Endodermal cell (in vitro differentiated cells): ENCODE measurements around the gene MEIS3. TPM values are rescaled to one million over a fixed set of nuclear protein-coding genes. Genes with fewer than 3 reads are reported as not detected.

Experiments
- DNase-seq: peaks from one replicate; pipeline ENCODE4 v3.0.0-alpha.2; 2017
- H3K27ac ChIP-seq: 2 replicates; pipeline ENCODE4 v1.5.1; 2013; ENCODE audit warnings: mild to moderate bottlenecking, low read depth, low read length, moderate library complexity
- H3K27me3 ChIP-seq: 2 replicates; pipeline ENCODE4 v1.6.1; 2013; ENCODE audit warnings: mild to moderate bottlenecking, low read length, moderate library complexity; ENCODE audit not compliant: insufficient read depth, control insufficient read depth, poor library complexity, severe bottlenecking
- H3K36me3 ChIP-seq: 2 replicates; pipeline ENCODE4 v1.7.0; 2013; ENCODE audit warnings: mild to moderate bottlenecking, low read length, moderate library complexity; ENCODE audit not compliant: control insufficient read depth, insufficient read depth
- H3K4me1 ChIP-seq: one replicate; pipeline ENCODE4 v1.7.0; 2013; ENCODE audit warnings: low read length; ENCODE audit not compliant: control insufficient read depth, insufficient read depth
- H3K4me3 ChIP-seq: 2 replicates; pipeline ENCODE4 v1.5.1; 2013; ENCODE audit warnings: mild to moderate bottlenecking, low read length, moderate library complexity
- H3K9ac ChIP-seq: 2 replicates; pipeline ENCODE4 v1.6.1; 2013; ENCODE audit warnings: mild to moderate bottlenecking, low read length, moderate library complexity; ENCODE audit not compliant: poor library complexity, severe bottlenecking; ENCODE audit errors: extremely low read depth
- H3K9me3 ChIP-seq: 2 replicates; pipeline ENCODE4 v1.6.1; 2013; ENCODE audit warnings: mild to moderate bottlenecking, low read length, moderate library complexity; ENCODE audit not compliant: control insufficient read depth
- H3K27ac Mint-ChIP-seq: 2 replicates; pipeline ENCODE4 v1.8.0; 2020; ENCODE audit warnings: mixed read lengths
- H3K27me3 Mint-ChIP-seq: 2 replicates; pipeline ENCODE4 v1.8.0; 2021; ENCODE audit warnings: mild to moderate bottlenecking, mixed read lengths; ENCODE audit not compliant: insufficient read depth
- H3K36me3 Mint-ChIP-seq: 2 replicates; pipeline ENCODE4 v1.8.0; 2020; ENCODE audit warnings: low read depth, mixed read lengths
- H3K4me1 Mint-ChIP-seq: 2 replicates; pipeline ENCODE4 v1.8.0; 2020; ENCODE audit warnings: mixed read lengths
- H3K4me3 Mint-ChIP-seq: 2 replicates; pipeline ENCODE4 v1.8.0; 2020; ENCODE audit warnings: mild to moderate bottlenecking, moderate library complexity, mixed read lengths
- H3K9me3 Mint-ChIP-seq: 2 replicates; pipeline ENCODE4 v1.8.0; 2020; ENCODE audit warnings: mild to moderate bottlenecking, mixed read lengths
- WGBS, 2 experiments: methylation state at CpG; one replicate each; pipeline versions ENCODE4 v1.1.5 to v1.1.7; 2013; ENCODE audit warnings: missing lambda C conversion rate in 2 of 2, mixed read lengths in 1 of 2; ENCODE audit not compliant: insufficient coverage in 1 of 2, insufficient read length in 1 of 2; 5-methylcytosine and 5-hydroxymethylcytosine counted together
- total RNA-seq, 2 donors: library from RNA; stranded (reverse); fragmentation: NEBNext Ultra II Directional in 1 of 2; extraction: Animal tissue kit (Norgen Biotek cat#: 25700) in 1 of 2; gene quantifications; 2 replicates in 1 of 2; 3 replicates in 1 of 2; pipeline ENCODE4 v1.2.1, GENCODE V29; 2021
- TF ChIP-seq, protein P1 (sequence below): fragments of 200-600 bp; sonication (generic); conservative IDR thresholded peaks from 2 replicates; pipeline ENCODE4 v1.5.0; 2021; ENCODE audit warnings: antibody characterized with exemption, mild to moderate bottlenecking

MEIS3 gene
- total RNA-seq, 2 donors from 2014 or later: 47.7 to 132 TPM

GRCh38 chr19:47448360-47448727 is 29.0 kb upstream of the MEIS3 start:
- no peak overlapping the region for H3K4me3 ChIP-seq
- no peaks in the 10 kb centered on the region for H3K4me1 ChIP-seq
- no peaks in the 10 kb centered on the region for H3K9me3 ChIP-seq
- Mint-ChIP-seq H3K4me3 (no peak overlapping the region), H3K4me1 (no peaks in the 10 kb centered on the region), H3K36me3 (no peaks in the 10 kb centered on the region), H3K27me3 (peaks cover 73% of the 10 kb centered on the region), H3K27ac (no peak overlapping the region), H3K9me3 (no peaks in the 10 kb centered on the region)
- H3K27me3 ChIP-seq: peaks cover 63% of the 10 kb centered on the region
- H3K36me3 ChIP-seq: no peaks in the 10 kb centered on the region
- H3K9ac ChIP-seq: no peak overlapping the region
- 47 to 57% methylated on average over 9 of the region's 9 CpGs for WGBS, 2 experiments
- H3K27ac ChIP-seq: no peak overlapping the region
- DNase-seq: no peak
- TF ChIP-seq, protein P1, sequence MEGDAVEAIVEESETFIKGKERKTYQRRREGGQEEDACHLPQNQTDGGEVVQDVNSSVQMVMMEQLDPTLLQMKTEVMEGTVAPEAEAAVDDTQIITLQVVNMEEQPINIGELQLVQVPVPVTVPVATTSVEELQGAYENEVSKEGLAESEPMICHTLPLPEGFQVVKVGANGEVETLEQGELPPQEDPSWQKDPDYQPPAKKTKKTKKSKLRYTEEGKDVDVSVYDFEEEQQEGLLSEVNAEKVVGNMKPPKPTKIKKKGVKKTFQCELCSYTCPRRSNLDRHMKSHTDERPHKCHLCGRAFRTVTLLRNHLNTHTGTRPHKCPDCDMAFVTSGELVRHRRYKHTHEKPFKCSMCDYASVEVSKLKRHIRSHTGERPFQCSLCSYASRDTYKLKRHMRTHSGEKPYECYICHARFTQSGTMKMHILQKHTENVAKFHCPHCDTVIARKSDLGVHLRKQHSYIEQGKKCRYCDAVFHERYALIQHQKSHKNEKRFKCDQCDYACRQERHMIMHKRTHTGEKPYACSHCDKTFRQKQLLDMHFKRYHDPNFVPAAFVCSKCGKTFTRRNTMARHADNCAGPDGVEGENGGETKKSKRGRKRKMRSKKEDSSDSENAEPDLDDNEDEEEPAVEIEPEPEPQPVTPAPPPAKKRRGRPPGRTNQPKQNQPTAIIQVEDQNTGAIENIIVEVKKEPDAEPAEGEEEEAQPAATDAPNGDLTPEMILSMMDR: no peak

DNA sequence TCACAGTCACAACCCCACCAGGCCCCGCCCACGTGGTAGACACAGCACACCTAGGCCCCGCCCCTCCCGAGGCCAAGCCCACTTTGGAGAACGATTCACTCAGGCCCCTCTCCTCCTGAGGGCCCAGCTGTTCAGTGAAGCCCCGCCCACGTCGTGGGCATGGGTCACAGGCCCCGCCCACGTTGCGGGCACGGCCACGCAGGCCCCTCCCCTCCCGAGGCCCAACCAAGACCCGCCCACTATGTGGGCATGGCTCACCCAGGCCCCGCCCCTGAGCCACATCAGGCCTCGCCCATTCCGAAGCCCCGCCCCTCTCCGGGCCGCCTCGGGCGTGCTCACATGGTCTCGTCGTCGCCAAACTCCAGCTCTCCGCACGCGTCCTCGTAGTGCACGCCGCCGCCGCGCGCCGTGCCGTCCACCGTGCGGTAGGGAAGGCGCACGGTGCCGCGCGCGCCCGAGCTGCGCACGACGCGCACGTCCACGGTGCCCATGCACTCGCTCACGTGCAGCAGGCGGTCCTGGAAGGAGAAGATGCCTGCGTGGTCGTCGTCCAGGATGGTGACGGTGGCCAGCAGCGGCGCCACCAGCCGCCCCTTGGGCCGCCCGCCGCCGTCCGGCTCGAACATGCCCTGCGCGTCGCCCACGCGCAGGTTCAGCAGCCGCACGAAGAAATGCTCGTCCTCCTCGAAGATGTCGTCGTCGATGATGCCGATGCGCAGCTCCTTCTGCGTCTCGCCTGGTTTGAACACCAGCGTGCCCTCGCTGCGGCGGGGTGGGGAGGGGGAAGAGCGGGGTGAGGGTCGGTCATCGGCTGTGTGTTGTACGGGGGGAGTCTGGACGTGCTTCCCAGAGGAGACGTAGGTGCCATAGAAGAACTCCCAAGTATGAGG is 28.4 kb upstream of the MEIS3 start:
- TF ChIP-seq, protein P1: no peak
- Histone ChIP-seq H3K27ac (no peak overlapping the region), H3K9ac (no peak overlapping the region), H3K4me3 (peak overlapping the region; percentile 72), H3K27me3 (peaks cover 64% of the 10 kb centered on the region), H3K36me3 (no peaks in the 10 kb centered on the region), H3K4me1 (no peaks in the 10 kb centered on the region), H3K9me3 (no peaks in the 10 kb centered on the region)
- WGBS, 2 experiments: 6 to 10% methylated on average over 43 to 95 of the region's 95 CpGs
- Mint-ChIP-seq H3K36me3 (no peaks in the 10 kb centered on the region), H3K27ac (no peak overlapping the region), H3K4me3 (peak overlapping the region; percentile 41), H3K27me3 (peaks cover 79% of the 10 kb centered on the region), H3K4me1 (no peaks in the 10 kb centered on the region), H3K9me3 (no peaks in the 10 kb centered on the region)
- DNase-seq: peak; percentile 99

GRCh38 chr19:47446534-47447469 is 27.5 kb upstream of the MEIS3 start:
- no peaks in the 10 kb centered on the region for H3K9me3 ChIP-seq
- peak; percentile 97 for DNase-seq
- no peaks in the 10 kb centered on the region for H3K4me1 ChIP-seq
- no peaks in the 10 kb centered on the region for H3K36me3 Mint-ChIP-seq
- H3K27ac Mint-ChIP-seq: no peak overlapping the region
- peak overlapping the region; percentile 41 for H3K4me3 Mint-ChIP-seq
- peaks cover 64% of the 10 kb centered on the region for H3K27me3 ChIP-seq
- H3K27ac ChIP-seq: no peak overlapping the region
- H3K27me3 Mint-ChIP-seq: peaks cover 82% of the 10 kb centered on the region
- WGBS, 2 experiments: 30 to 34% methylated on average over 16 to 27 of the region's 28 CpGs
- H3K9me3 Mint-ChIP-seq: no peaks in the 10 kb centered on the region
- no peaks in the 10 kb centered on the region for H3K36me3 ChIP-seq
- no peak overlapping the region for H3K9ac ChIP-seq
- TF ChIP-seq, protein P1: no peak
- H3K4me3 ChIP-seq: peak overlapping the region; percentile 72
- H3K4me1 Mint-ChIP-seq: no peaks in the 10 kb centered on the region
